ENCODE measurements around the gene ZFP82. TPM values are rescaled to one million over a fixed set of nuclear protein-coding genes. Genes with fewer than 3 reads are reported as not detected.

Gene ZFP82
- total RNA-seq, 1 experiment from 2014 or later = 8.7 TPM

- H3K9me3 ChIP-seq (ENCODE audit: control insufficient read depth, insufficient read depth, low read depth, low read length) = peaks cover 11% of the 10 kb centered on the region; the same call in 1 of the 2 replicates
- no peaks in the 10 kb centered on the region for H3K36me3 ChIP-seq (ENCODE audit: control insufficient read depth, insufficient read depth, low read length)
- no TSS peak for BruUV-seq (replicated peaks)
- in situ Hi-C loops (cut with HindIII; ENCODE audit: low pct_unique_long_range_greater_than_20kb, low sequenced_read_pairs) (no loop called here), intact Hi-C loops (cut with micrococcal nuclease; ENCODE audit: unreplicated experiment) (no loop called here)
- no peak overlapping the region for H3K4me3 ChIP-seq (ENCODE audit: low read depth in 2 of 2, low read length in 2 of 2)
- ChIA-PET POLR2A (no interaction called here), CTCF (no interaction called here)
- H3K27me3 ChIP-seq (ENCODE audit: control insufficient read depth, insufficient read depth, low read length) = no peaks in the 10 kb centered on the region
- TF ChIP-seq POLR2AphosphoS5 (IDR thresholded peaks at IDR 0.05; ENCODE audit: low read depth, low read length) = no peak
- TF ChIP-seq TCF7L2 (IDR thresholded peaks at IDR 0.05; ENCODE audit: low read depth, low read length) = no peak
- no peak for TF ChIP-seq CTCF (IDR thresholded peaks at IDR 0.05)
- no peak for TF ChIP-seq REST (IDR thresholded peaks at IDR 0.05; ENCODE audit: insufficient read depth in 1 of 2, low read depth in 2 of 2, low read length in 1 of 2)
- TF ChIP-seq SIN3A (IDR thresholded peaks at IDR 0.05; ENCODE audit: borderline replicate concordance, insufficient read depth, low read depth, low read length) = no peak
- DNase-seq (ENCODE audit: low read depth, low spot score) = no peak
- ATAC-seq = no peak
- no peak overlapping the region for H3K27ac ChIP-seq (ENCODE audit: low read length)
- H3K4me1 ChIP-seq (ENCODE audit: control insufficient read depth, insufficient read depth, low read length) = no peaks in the 10 kb centered on the region
Measured at GRCh38 chr19:36456831-36457230, 38.4 kb upstream of the ZFP82 start.

- POLR2A ChIA-PET = no interaction called here
- CTCF ChIA-PET = no interaction called here
Measured at GRCh38 chr19:36449059-36449670, 30.7 kb upstream of the ZFP82 start.

More at GRCh38 chr19:36449059-36449670, 30.7 kb upstream of the ZFP82 start:
- in situ Hi-C loops (cut with HindIII; ENCODE audit: low pct_unique_long_range_greater_than_20kb, low sequenced_read_pairs) = no loop called here
- DNase-seq (ENCODE audit: low read depth, low spot score) (no peak), ATAC-seq (no peak; the same call in 1 of the 2 replicates)
- H3K4me1 ChIP-seq (ENCODE audit: control insufficient read depth, insufficient read depth, low read length) = no peaks in the 10 kb centered on the region
- H3K27ac ChIP-seq (ENCODE audit: low read length) = no peak overlapping the region
- H3K4me3 ChIP-seq (ENCODE audit: low read depth in 2 of 2, low read length in 2 of 2) = no peak overlapping the region
- intact Hi-C loops (cut with micrococcal nuclease; ENCODE audit: unreplicated experiment) = no loop called here
- H3K36me3 ChIP-seq (ENCODE audit: control insufficient read depth, insufficient read depth, low read length) = peaks cover 9% of the 10 kb centered on the region
- no peaks in the 10 kb centered on the region for H3K27me3 ChIP-seq (ENCODE audit: control insufficient read depth, insufficient read depth, low read length)
- TF ChIP-seq CTCF (IDR thresholded peaks at IDR 0.05) (no peak), TCF7L2 (IDR thresholded peaks at IDR 0.05; ENCODE audit: low read depth, low read length) (no peak), SIN3A (IDR thresholded peaks at IDR 0.05; ENCODE audit: borderline replicate concordance, insufficient read depth, low read depth, low read length) (no peak), REST (IDR thresholded peaks at IDR 0.05; ENCODE audit: insufficient read depth in 1 of 2, low read depth in 2 of 2, low read length in 1 of 2) (no peak), POLR2AphosphoS5 (IDR thresholded peaks at IDR 0.05; ENCODE audit: low read depth, low read length) (no peak)
- TSS peak; percentile 27 for BruUV-seq (replicated peaks)
- H3K9me3 ChIP-seq (ENCODE audit: control insufficient read depth, insufficient read depth, low read depth, low read length) = peaks cover 45% of the 10 kb centered on the region

Data from Panc1 (cell line).